Breast epithelium (tissue), 4 donors: Measurements from ENCODE around the gene C19orf12. TPM values are rescaled to one million over a fixed set of nuclear protein-coding genes. Genes with fewer than 3 reads are reported as not detected.

Experiments
- DNase-seq, 2 donors: peaks; one replicate each; pipeline ENCODE4 v3.0.0-alpha.2; 2019; ENCODE audit warnings: low spot score in 2 of 2
- H3K27ac ChIP-seq, 2 donors: fragments of 200-600 bp; sonication (generic) in 1 of 2; one replicate each; pipeline ENCODE4 v1.5.1; 2016 to 2019; ENCODE audit warnings: mild to moderate bottlenecking in 1 of 2
- H3K27me3 ChIP-seq, 2 donors: fragments of 200-600 bp; sonication (generic) in 1 of 2; one replicate each; pipeline versions ENCODE4 v1.5.1 to v1.6.0; 2017 to 2019; ENCODE audit warnings: control low read depth in 1 of 2, mild to moderate bottlenecking in 1 of 2
- H3K36me3 ChIP-seq: fragments of 200-600 bp; one replicate; pipeline ENCODE4 v1.5.1; 2019
- H3K4me1 ChIP-seq, 2 donors: fragments of 200-600 bp; sonication (generic); one replicate each; pipeline ENCODE4 v1.5.1; 2016 to 2019; ENCODE audit warnings: control low read depth in 1 of 2
- H3K4me3 ChIP-seq, 3 donors: fragments of 200-600 bp; sonication (generic); 1 replicate in 2 of 3; 2 replicates in 1 of 3; pipeline ENCODE4 v1.5.1; 2016 to 2019; ENCODE audit warnings: mild to moderate bottlenecking in 3 of 3, moderate library complexity in 2 of 3
- H3K9me3 ChIP-seq, 2 donors: fragments of 200-600 bp; sonication (generic) in 1 of 2; one replicate each; pipeline ENCODE4 v1.5.1; 2016 to 2019; ENCODE audit warnings: control low read depth in 1 of 2
- POLR2A ChIP-seq: fragments of 450-650 bp; IDR thresholded peaks from one replicate; pipeline ENCODE4 v1.6.1; 2016; ENCODE audit warnings: antibody characterized with exemption, mild to moderate bottlenecking, moderate library complexity
- POLR2AphosphoS5 ChIP-seq, 3 donors: sonication (generic); formaldehyde crosslinking; IDR thresholded peaks; one replicate each; pipeline ENCODE4 v1.6.1; 2017; ENCODE audit warnings: antibody characterized with exemption in 3 of 3
- intact Hi-C: fragments of 100-400 bp; cut with DNase I; formaldehyde crosslinking; loops from one replicate; pipeline ENCODE4 v1.15.1; 2023; ENCODE audit warnings: low total_unique reads
- total RNA-seq, 3 donors: library from RNA; depleted of rRNA; stranded (reverse); fragments of >200 nt; gene quantifications; one replicate each; pipeline ENCODE4 v1.1.0, GENCODE V29; 2016
- TF ChIP-seq, protein P1 (sequence below), 3 donors: fragments of 450-650 bp; IDR thresholded peaks; one replicate each; pipeline ENCODE4 v1.5.1; 2016 to 2017; ENCODE audit warnings: antibody characterized with exemption in 3 of 3, mild to moderate bottlenecking in 3 of 3, moderate library complexity in 3 of 3

Gene C19orf12
- total RNA-seq, 3 donors from 2014 or later: 42.7 to 230 (median 53.7) TPM

DNA sequence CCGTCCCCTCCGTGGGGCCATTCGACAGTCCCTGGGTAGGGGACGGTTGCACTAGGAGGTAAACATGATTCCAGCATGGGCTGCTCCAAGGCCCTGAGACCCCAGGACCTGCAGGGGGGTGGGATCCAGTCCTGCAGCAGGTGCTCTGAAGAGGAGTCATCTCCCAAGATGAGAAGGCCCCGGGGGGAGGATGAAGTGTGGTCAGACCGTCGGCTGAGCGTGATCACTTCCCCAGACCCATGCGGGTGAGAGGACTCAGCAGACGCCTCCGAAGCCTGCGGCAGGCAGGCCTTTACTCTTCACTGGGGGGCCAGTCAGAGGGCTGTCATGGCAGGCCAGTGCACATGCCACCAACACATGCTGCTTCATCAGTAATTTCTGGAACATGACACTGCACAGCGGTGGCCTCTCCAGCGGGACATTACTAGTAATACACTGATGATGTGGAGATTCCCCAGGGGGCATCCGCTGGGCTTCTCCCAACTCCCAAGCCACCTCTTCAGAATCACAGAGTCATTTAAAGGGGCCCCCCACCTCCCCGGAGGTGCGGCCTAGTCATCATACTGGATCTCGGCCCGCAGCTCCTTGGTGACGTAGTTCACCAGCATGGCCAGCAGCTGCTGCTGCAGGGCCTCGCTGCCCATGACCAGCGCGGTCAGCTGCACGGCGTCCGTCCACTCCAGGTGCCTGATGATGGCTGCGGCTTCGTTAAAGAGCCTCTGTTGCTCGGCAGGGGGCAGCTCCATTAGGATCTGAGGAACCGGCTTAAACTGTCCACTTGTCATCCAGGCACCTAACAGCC, 12.7 kb downstream of the C19orf12 start:
- H3K4me3 ChIP-seq: no peak overlapping the region
- H3K4me1 ChIP-seq: no peaks in the 10 kb centered on the region
- no peak overlapping the region for H3K27ac ChIP-seq
- H3K27me3 ChIP-seq: no peaks in the 10 kb centered on the region
- DNase-seq: no peak
- no peaks in the 10 kb centered on the region for H3K9me3 ChIP-seq
- intact Hi-C loops: no loop called here
- no peak for TF ChIP-seq POLR2AphosphoS5 (IDR thresholded peaks at IDR 0.05)
- no peaks in the 10 kb centered on the region for H3K36me3 ChIP-seq

DNA sequence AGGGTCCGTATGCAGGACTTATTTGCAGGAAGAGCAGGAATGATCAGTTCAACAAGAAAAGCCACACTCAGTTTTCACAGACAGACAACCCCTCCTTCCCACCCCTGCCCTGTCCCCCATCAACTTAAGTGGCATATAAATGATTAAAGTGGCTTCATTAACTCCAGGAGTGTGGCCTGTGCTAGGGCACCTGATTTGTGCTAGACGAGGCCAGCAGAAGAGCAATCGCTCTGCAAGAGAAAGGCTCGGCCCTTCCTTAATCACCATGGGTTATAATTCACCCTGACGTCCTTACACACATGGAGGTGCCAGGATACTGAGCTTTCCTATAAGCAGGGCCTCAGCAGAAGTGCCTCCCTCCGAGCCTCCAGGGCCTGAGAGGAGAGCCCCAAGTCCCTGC, 14.6 kb downstream of the C19orf12 start:
- intact Hi-C loops: no loop called here
- Histone ChIP-seq H3K27ac (no peak overlapping the region), H3K4me1 (no peaks in the 10 kb centered on the region), H3K27me3 (no peaks in the 10 kb centered on the region), H3K36me3 (no peaks in the 10 kb centered on the region), H3K4me3 (no peak overlapping the region), H3K9me3 (no peaks in the 10 kb centered on the region)
- DNase-seq: no peak
- TF ChIP-seq, protein P1, sequence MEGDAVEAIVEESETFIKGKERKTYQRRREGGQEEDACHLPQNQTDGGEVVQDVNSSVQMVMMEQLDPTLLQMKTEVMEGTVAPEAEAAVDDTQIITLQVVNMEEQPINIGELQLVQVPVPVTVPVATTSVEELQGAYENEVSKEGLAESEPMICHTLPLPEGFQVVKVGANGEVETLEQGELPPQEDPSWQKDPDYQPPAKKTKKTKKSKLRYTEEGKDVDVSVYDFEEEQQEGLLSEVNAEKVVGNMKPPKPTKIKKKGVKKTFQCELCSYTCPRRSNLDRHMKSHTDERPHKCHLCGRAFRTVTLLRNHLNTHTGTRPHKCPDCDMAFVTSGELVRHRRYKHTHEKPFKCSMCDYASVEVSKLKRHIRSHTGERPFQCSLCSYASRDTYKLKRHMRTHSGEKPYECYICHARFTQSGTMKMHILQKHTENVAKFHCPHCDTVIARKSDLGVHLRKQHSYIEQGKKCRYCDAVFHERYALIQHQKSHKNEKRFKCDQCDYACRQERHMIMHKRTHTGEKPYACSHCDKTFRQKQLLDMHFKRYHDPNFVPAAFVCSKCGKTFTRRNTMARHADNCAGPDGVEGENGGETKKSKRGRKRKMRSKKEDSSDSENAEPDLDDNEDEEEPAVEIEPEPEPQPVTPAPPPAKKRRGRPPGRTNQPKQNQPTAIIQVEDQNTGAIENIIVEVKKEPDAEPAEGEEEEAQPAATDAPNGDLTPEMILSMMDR (IDR thresholded peaks at IDR 0.05): no peak
- TF ChIP-seq POLR2AphosphoS5 (IDR thresholded peaks at IDR 0.05): no peak
- TF ChIP-seq POLR2A: no peak

DNA sequence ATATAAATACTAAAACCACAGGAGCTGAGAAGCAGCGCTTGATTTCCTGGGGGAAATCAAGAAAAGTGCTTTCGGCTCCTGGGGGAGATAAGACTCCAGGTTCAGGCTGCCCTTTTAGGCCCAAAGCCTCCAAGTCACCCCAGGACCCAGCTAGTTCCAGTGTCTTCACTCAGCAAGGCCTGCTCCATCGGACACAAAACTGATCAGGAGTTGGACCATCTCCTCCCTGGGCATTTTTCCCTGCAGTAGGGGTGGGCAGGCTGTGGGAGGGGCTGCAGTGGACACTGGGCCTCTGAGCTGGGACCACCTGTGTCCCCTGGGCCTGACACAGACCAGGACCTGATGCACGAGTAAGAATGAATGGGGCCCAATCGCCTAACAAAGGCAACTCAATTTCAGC, 15.2 kb downstream of the C19orf12 start:
- no peak overlapping the region for H3K27ac ChIP-seq
- no peaks in the 10 kb centered on the region for H3K9me3 ChIP-seq
- DNase-seq: no peak
- no peaks in the 10 kb centered on the region for H3K36me3 ChIP-seq
- H3K4me1 ChIP-seq: no peaks in the 10 kb centered on the region
- H3K27me3 ChIP-seq: no peaks in the 10 kb centered on the region
- TF ChIP-seq POLR2AphosphoS5 (IDR thresholded peaks at IDR 0.05) (no peak), POLR2A (no peak)
- TF ChIP-seq, protein P1 (IDR thresholded peaks at IDR 0.05): no peak
- H3K4me3 ChIP-seq: no peak overlapping the region
- intact Hi-C loops: no loop called here

DNA sequence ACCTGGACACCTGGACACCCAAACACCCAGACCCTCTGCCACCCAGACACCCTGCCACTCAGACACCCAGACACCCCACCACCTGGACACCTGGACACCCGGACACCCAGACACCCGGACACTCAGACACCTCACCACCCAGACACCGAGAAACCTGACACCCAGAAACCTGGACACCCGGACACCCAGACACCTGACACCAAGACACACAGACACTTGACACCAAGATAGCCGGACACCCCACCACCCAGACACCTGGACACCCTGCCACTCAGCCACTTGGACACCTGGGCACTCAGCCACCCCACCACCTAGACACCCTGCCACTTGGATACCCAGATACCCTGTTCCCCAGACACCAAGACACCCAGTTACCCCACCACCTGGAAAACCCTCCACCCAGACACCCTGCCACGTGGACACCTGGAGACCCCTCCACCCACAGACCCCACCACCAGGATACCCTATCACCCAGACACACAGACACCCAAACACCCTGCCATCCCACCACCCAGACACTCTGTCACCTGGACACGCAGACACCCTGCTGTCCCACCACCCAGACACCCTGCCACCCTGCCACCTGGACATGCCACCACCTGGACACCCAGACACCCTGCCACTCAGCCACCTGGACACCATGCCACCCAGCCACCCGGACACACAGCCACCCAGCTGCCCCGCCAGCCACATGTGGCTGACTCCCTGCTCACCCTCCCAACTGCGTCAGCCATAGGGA, 17.4 kb downstream of the C19orf12 start:
- Histone ChIP-seq H3K4me1 (no peaks in the 10 kb centered on the region), H3K27ac (no peak overlapping the region), H3K4me3 (no peak overlapping the region), H3K27me3 (no peaks in the 10 kb centered on the region), H3K36me3 (no peaks in the 10 kb centered on the region), H3K9me3 (no peaks in the 10 kb centered on the region)
- DNase-seq: no peak
- no peak for TF ChIP-seq POLR2A
- TF ChIP-seq, protein P1 (IDR thresholded peaks at IDR 0.05): no peak
- no peak for TF ChIP-seq POLR2AphosphoS5 (IDR thresholded peaks at IDR 0.05)
- intact Hi-C loops: no loop called here

DNA sequence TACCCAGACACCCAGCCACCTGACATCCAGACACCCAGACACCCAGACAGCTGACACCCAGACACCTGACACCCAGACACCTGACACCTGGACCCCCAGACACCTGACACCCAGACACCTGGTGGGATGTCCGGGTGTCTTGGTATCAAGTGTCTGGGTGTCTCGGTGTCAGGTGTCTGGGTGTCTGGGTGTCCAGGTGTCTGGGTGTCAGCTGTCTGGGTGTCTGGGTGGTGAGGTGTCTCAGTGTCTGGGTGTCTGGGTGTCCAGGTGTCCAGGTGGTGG, 18.6 kb downstream of the C19orf12 start:
- TF ChIP-seq, protein P1 (IDR thresholded peaks at IDR 0.05): no peak
- TF ChIP-seq POLR2A (no peak), POLR2AphosphoS5 (IDR thresholded peaks at IDR 0.05) (no peak)
- Histone ChIP-seq H3K27me3 (no peaks in the 10 kb centered on the region), H3K36me3 (no peaks in the 10 kb centered on the region), H3K4me1 (no peaks in the 10 kb centered on the region), H3K9me3 (no peaks in the 10 kb centered on the region), H3K27ac (no peak overlapping the region), H3K4me3 (no peak overlapping the region)
- intact Hi-C loops: no loop called here
- no peak for DNase-seq
